ENCODE results near the gene HSD17B2. TPM values are rescaled to one million over a fixed set of nuclear protein-coding genes. Genes with fewer than 3 reads are reported as not detected.

Gene HSD17B2
- total RNA-seq, 2 experiments from 2014 or later: not detected

GRCh38 chr16:82010649-82011048 lies 24.4 kb upstream of the HSD17B2 start:
- DNase-seq (peak; percentile 20), ATAC-seq (peak; percentile 8)
- intact Hi-C loops (cut with micrococcal nuclease): no loop called here
- H3K27ac Mint-ChIP-seq: peak overlapping the region; percentile 85
- ChIA-PET CTCF (no interaction called here), POLR2A (no interaction called here)
- peak overlapping the region; percentile 85 for H3K4me3 Mint-ChIP-seq
- peaks cover 16% of the 10 kb centered on the region for H3K9me3 Mint-ChIP-seq
- H3K27me3 Mint-ChIP-seq: peaks cover 10% of the 10 kb centered on the region
- TF ChIP-seq, protein P1, sequence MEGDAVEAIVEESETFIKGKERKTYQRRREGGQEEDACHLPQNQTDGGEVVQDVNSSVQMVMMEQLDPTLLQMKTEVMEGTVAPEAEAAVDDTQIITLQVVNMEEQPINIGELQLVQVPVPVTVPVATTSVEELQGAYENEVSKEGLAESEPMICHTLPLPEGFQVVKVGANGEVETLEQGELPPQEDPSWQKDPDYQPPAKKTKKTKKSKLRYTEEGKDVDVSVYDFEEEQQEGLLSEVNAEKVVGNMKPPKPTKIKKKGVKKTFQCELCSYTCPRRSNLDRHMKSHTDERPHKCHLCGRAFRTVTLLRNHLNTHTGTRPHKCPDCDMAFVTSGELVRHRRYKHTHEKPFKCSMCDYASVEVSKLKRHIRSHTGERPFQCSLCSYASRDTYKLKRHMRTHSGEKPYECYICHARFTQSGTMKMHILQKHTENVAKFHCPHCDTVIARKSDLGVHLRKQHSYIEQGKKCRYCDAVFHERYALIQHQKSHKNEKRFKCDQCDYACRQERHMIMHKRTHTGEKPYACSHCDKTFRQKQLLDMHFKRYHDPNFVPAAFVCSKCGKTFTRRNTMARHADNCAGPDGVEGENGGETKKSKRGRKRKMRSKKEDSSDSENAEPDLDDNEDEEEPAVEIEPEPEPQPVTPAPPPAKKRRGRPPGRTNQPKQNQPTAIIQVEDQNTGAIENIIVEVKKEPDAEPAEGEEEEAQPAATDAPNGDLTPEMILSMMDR (IDR thresholded peaks at IDR 0.05): no peak
- peaks cover 19% of the 10 kb centered on the region for H3K4me1 Mint-ChIP-seq (ENCODE audit: low read depth)
- H3K36me3 Mint-ChIP-seq (ENCODE audit: low read depth): peaks cover 34% of the 10 kb centered on the region

DNA sequence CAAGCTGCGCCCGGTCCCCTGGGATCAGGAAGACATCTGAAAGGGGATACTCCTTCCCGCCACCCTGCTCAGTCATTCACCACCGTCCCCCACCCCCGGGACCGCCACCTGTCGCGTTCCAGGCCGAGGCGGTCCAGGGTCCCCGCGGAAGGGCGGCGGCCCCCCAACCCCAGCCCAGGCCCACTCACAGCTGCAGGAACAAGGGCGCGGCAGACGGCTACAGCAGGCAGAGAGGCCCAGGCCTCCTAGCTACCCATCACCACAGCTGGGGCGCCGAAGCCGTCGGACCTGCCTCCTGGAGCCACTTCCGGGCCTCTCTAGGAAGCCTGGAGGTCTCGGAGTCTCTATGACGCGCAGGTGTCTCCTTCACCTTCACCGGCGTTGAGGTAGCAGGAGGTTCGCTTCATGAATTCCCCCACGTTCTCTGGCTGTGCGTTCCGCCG lies 23.8 kb upstream of the HSD17B2 start, which contains the start of gene SDR42E1:
TSS of gene SDR42E1 (minus strand) at position 272 of the 443 bp plus-strand sequence. CDS start 10,612 bp downstream, outside the sequence.
- TF ChIP-seq, protein P1 (IDR thresholded peaks at IDR 0.05): no peak
- DNase-seq: peak; percentile 81
- peaks cover 19% of the 10 kb centered on the region for H3K4me1 Mint-ChIP-seq (ENCODE audit: low read depth)
- peaks cover 11% of the 10 kb centered on the region for H3K27me3 Mint-ChIP-seq
- H3K27ac Mint-ChIP-seq: peak within 1 kb of the TSS; percentile 85
- H3K36me3 Mint-ChIP-seq (ENCODE audit: low read depth): peaks cover 33% of the 10 kb centered on the region
- peak; percentile 94 for ATAC-seq
- ChIA-PET POLR2A (no interaction called here), CTCF (no interaction called here)
- H3K4me3 Mint-ChIP-seq: peak within 1 kb of the TSS; percentile 85
- intact Hi-C loops (cut with micrococcal nuclease): no loop called here
- peaks cover 16% of the 10 kb centered on the region for H3K9me3 Mint-ChIP-seq

DNA sequence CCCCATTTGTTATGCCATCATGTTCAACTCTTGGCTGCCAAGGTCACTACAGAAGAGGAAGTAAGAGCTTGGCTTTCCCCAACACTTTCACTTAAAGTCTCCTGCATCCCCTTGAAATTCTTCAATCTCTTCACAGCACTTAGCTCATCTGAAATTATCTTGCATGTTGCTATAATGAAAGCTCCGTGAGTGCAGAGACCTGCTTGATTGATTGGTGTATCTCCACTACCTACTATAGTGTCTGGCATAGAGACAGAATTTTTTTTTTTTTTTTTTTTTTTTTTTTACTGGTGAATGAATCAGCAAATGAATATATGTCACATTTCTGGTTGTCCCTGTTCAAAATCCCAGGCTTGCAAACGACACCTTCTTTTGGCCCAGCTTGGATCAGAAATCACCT lies 21.9 kb upstream of the HSD17B2 start:
- Mint-ChIP-seq H3K4me1 (ENCODE audit: low read depth) (peaks cover 19% of the 10 kb centered on the region), H3K36me3 (ENCODE audit: low read depth) (peaks cover 22% of the 10 kb centered on the region), H3K27ac (no peak overlapping the region), H3K4me3 (no peak overlapping the region), H3K27me3 (peaks cover 15% of the 10 kb centered on the region), H3K9me3 (peaks cover 14% of the 10 kb centered on the region)
- intact Hi-C loops (cut with micrococcal nuclease): no loop called here
- ChIA-PET POLR2A (no interaction called here), CTCF (interaction anchor here (1.4 kb wide), 1 partner anchor 217 kb away, joined by 4 read pairs; no protein-coding TSS in a partner anchor)
- DNase-seq (no peak), ATAC-seq (no peak)
- TF ChIP-seq, protein P1 (IDR thresholded peaks at IDR 0.05): no peak

DNA sequence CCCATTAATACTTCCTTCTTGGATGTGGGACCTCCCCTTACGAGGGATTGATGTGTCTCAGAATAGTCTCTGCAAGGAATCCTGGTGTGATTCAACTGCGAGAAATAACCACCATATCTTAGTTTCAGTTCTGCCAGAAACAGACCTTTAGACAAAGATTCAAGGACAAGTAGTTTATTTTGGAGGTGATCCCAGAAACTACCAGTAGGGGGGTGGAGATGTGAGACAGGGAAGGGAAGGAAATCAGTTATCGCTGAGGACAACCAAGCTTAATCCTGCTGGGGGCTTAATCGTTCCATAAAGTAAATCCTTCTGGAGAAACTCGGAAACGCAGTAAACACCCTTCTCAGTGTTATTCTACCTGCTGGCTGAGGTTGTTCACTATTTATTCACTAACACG lies 18.8 kb upstream of the HSD17B2 start:
- intact Hi-C loops (cut with micrococcal nuclease): no loop called here

DNA sequence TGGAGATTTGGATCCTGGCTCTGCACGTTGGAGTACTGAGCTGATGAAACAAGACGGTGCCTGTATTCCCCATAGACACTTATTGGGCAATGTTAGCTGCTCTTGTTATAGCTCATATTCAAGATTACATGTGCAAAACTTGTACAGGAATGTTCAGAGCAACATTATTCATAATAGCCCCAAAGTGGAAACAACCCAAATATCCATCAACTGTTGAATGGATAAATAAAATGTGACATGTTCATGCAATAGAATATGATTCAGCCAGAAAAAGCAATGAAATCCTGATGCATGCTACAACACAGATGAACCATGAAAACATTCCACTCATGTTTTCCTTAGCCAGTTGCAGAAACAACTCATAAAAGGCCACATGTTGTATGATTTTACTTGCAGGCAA lies 18.1 kb upstream of the HSD17B2 start:
- H3K9me3 Mint-ChIP-seq: no peaks in the 10 kb centered on the region
- ATAC-seq: no peak

More for the DNA sequence above, 18.8 kb upstream of the HSD17B2 start:
- CTCF ChIA-PET: no interaction called here
- Mint-ChIP-seq H3K4me1 (ENCODE audit: low read depth) (peaks cover 5% of the 10 kb centered on the region), H3K27ac (no peak overlapping the region), H3K4me3 (no peak overlapping the region), H3K27me3 (peaks cover 28% of the 10 kb centered on the region), H3K9me3 (no peaks in the 10 kb centered on the region), H3K36me3 (ENCODE audit: low read depth) (no peaks in the 10 kb centered on the region)
- ATAC-seq (no peak), DNase-seq (no peak)
- TF ChIP-seq, protein P1 (IDR thresholded peaks at IDR 0.05): no peak
- POLR2A ChIA-PET: interaction anchor here (0.7 kb wide), 1 partner anchor 818 kb away, joined by 3 read pairs; no protein-coding TSS in a partner anchor

More for the DNA sequence above, 18.1 kb upstream of the HSD17B2 start:
- H3K36me3 Mint-ChIP-seq (ENCODE audit: low read depth): no peaks in the 10 kb centered on the region
- TF ChIP-seq, protein P1 (IDR thresholded peaks at IDR 0.05): no peak
- intact Hi-C loops (cut with micrococcal nuclease): no loop called here
- ChIA-PET POLR2A (no interaction called here), CTCF (no interaction called here)
- H3K27ac Mint-ChIP-seq: no peak overlapping the region
- no peaks in the 10 kb centered on the region for H3K4me1 Mint-ChIP-seq (ENCODE audit: low read depth)
- H3K27me3 Mint-ChIP-seq: peaks cover 28% of the 10 kb centered on the region
- no peak for DNase-seq
- H3K4me3 Mint-ChIP-seq: no peak overlapping the region
